ENCODE data around the gene C4orf46. TPM values are rescaled to one million over a fixed set of nuclear protein-coding genes. Genes with fewer than 3 reads are reported as not detected.

Gene C4orf46
- total RNA-seq, 1 donor from 2014 or later: 17.5 TPM

GRCh38 chr4:158624889-158625478, 46.7 kb downstream of the C4orf46 start:
- Mint-ChIP-seq H3K4me1 (ENCODE audit: unreplicated experiment) (no peaks in the 10 kb centered on the region), H3K27me3 (peaks cover 7% of the 10 kb centered on the region), H3K27ac (no peak overlapping the region), H3K4me3 (no peak overlapping the region), H3K36me3 (no peaks in the 10 kb centered on the region), H3K9me3 (no peaks in the 10 kb centered on the region)
- peak; percentile 89 for TF ChIP-seq CTCF (conservative IDR thresholded peaks at IDR 0.05)
- DNase-seq (ENCODE audit: extremely low spot score, unreplicated experiment): no peak

- Mint-ChIP-seq H3K27me3 (peaks cover 7% of the 10 kb centered on the region), H3K4me3 (no peak overlapping the region), H3K36me3 (no peaks in the 10 kb centered on the region), H3K27ac (no peak overlapping the region), H3K9me3 (no peaks in the 10 kb centered on the region), H3K4me1 (ENCODE audit: unreplicated experiment) (no peaks in the 10 kb centered on the region)
- TF ChIP-seq CTCF (conservative IDR thresholded peaks at IDR 0.05): no peak
- DNase-seq (ENCODE audit: extremely low spot score, unreplicated experiment): no peak
Observed at GRCh38 chr4:158622251-158622650, 49.4 kb downstream of the C4orf46 start.

- Mint-ChIP-seq H3K4me3 (no peak overlapping the region), H3K27me3 (peaks cover 7% of the 10 kb centered on the region), H3K36me3 (no peaks in the 10 kb centered on the region), H3K4me1 (ENCODE audit: unreplicated experiment) (no peaks in the 10 kb centered on the region), H3K9me3 (no peaks in the 10 kb centered on the region), H3K27ac (no peak overlapping the region)
- TF ChIP-seq CTCF (conservative IDR thresholded peaks at IDR 0.05): no peak
- DNase-seq (ENCODE audit: extremely low spot score, unreplicated experiment): no peak
Observed at GRCh38 chr4:158621729-158622128, 50.0 kb downstream of the C4orf46 start.

- DNase-seq (ENCODE audit: extremely low spot score, unreplicated experiment): no peak
- no peak overlapping the region for H3K27ac Mint-ChIP-seq
- H3K9me3 Mint-ChIP-seq: no peaks in the 10 kb centered on the region
- H3K36me3 Mint-ChIP-seq: no peaks in the 10 kb centered on the region
- TF ChIP-seq CTCF (conservative IDR thresholded peaks at IDR 0.05): no peak
- H3K4me1 Mint-ChIP-seq (ENCODE audit: unreplicated experiment): no peaks in the 10 kb centered on the region
- no peaks in the 10 kb centered on the region for H3K27me3 Mint-ChIP-seq
- H3K4me3 Mint-ChIP-seq: no peak overlapping the region
Observed at GRCh38 chr4:158617956-158618355, 53.7 kb downstream of the C4orf46 start.

Other genes starting within 250 kb of the C4orf46 start
- 0.07 TPM in 1 of 2 replicates, not detected in the other for gene RXFP1, start 150.0 kb downstream of the C4orf46 start, total RNA-seq (ENCODE audit: low replicate concordance)
- 32.5 and 42.2 TPM in 2 replicates for gene ETFDH, start 409 bp upstream of the C4orf46 start, total RNA-seq (ENCODE audit: low replicate concordance)
- gene PPID, start 51.5 kb upstream of the C4orf46 start, total RNA-seq (ENCODE audit: low replicate concordance): 34.6 and 40.6 TPM in 2 replicates
- 31.0 and 36.5 TPM in 2 replicates for gene FNIP2, start 97.1 kb upstream of the C4orf46 start, total RNA-seq (ENCODE audit: low replicate concordance)

Measured in type B pancreatic cell (in vitro differentiated cells).